H1 (cell line): ENCODE measurements around the gene SPATA21. TPM values are rescaled to one million over a fixed set of nuclear protein-coding genes. Genes with fewer than 3 reads are reported as not detected.

ENCODE experiments used
- CBX5 ChIP-seq: fragments of 300-800, 300-1000 bp; sonication (generic); IDR thresholded peaks from 2 replicates; pipeline ENCODE4 v1.7.1; 2016; ENCODE audit warnings: antibody characterized with exemption, low read length, low read depth
- EZH2 ChIP-seq: fragments of 200-600 bp; sonication (generic); IDR thresholded peaks from 2 replicates; pipeline ENCODE4 v1.7.1; 2012; ENCODE audit warnings: low read depth, mild to moderate bottlenecking, moderate library complexity, low read length, inconsistent platforms; ENCODE audit not compliant: severe bottlenecking
- GABPA ChIP-seq: IDR thresholded peaks from 2 replicates; pipeline ENCODE4 v1.6.1; 2011; ENCODE audit warnings: mild to moderate bottlenecking, low read length, moderate library complexity, borderline replicate concordance; ENCODE audit not compliant: insufficient read depth
- JUN ChIP-seq: IDR thresholded peaks from 2 replicates; pipeline ENCODE4 v1.6.1; 2011; ENCODE audit warnings: low read depth, mild to moderate bottlenecking, improper control_type of control experiment, low read length
- POU5F1 ChIP-seq: IDR thresholded peaks from 2 replicates; pipeline ENCODE4 v1.6.1; 2011; ENCODE audit warnings: low read depth, mild to moderate bottlenecking, low read length, moderate library complexity
- SIX5 ChIP-seq: IDR thresholded peaks from 2 replicates; pipeline ENCODE4 v1.6.1; 2011; ENCODE audit warnings: mild to moderate bottlenecking, low read depth, low read length
- TAF7 ChIP-seq: optimal IDR thresholded peaks from 2 replicates; pipeline ENCODE3; 2011; ENCODE audit warnings: low read depth, mild to moderate bottlenecking, inconsistent platforms, low read length, moderate library complexity, borderline replicate concordance
- TCF12 ChIP-seq: IDR thresholded peaks from 2 replicates; pipeline ENCODE4 v1.6.1; 2011; ENCODE audit warnings: low read depth, mild to moderate bottlenecking, low read length
- polyA plus RNA-seq, 7 experiments: library from polyadenylated mRNA; depleted of rRNA in 3 of 7; stranded (reverse) in 5 of 7; unstranded in 2 of 7; fragments of >200 nt in 5 of 7; fragments of 200-250 nt in 2 of 7; gene quantifications; 1 replicate in 5 of 7; 2 replicates in 1 of 7; 4 replicates in 1 of 7; pipeline versions ENCODE4 v1.2.1 to v1.2.3, GENCODE V29; 2011 to 2013; ENCODE audit warnings: missing spikeins in 2 of 7, mixed read lengths in 2 of 7
- total RNA-seq: library from RNA; stranded (reverse); fragmentation: NEBNext Ultra II Directional; extraction: Animal tissue kit (Norgen Biotek cat#: 25700); gene quantifications from 2 replicates; pipeline ENCODE4 v1.2.1, GENCODE V29; 2021
- TF ChIP-seq, protein P1 (sequence below): fragments of 300-600 bp; sonication (generic); IDR thresholded peaks from 2 replicates; pipeline ENCODE4 v1.7.1; 2012; ENCODE audit warnings: low read length, moderate library complexity, mild to moderate bottlenecking, inconsistent platforms; ENCODE audit not compliant: insufficient replicate concordance

Gene SPATA21
- total and polyA plus RNA-seq, 2 of the 8 experiments (the other 6 are each of a cell fraction or from before 2014, with no cell fraction given) = not detected

DNA sequence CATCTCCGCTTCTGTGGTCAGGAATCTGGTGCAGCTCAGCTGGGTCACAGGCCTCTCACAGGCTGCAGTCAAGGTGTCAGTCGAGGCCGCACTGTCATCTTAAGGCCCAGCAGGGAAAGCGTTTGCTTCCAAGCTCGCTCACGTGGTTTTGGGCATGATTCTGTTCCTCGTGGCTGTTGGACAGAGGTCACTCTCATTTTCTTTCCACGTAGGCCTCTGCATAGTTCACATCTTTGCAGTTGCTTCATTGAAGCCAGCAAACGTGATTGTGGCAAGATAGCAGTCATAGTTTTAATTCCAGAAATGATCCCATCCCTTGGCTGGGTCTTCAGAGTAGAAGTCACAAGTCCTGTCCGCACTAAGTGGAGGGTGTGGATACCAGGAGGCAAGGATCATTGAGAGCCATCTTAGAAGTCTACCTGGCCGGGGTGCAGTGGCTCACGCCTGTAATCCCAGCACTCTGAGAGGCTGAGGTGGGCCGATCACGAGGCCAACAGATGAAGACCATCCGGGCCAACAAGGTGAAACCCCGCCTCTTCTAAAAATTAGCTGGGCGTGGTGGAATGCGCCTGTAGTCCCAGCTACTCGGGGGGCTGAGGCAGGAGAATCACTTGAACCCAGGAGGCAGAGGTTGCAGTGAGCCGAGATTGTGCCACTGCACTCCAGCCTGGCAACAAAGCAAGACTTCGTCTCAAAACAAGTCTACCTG is 27.8 kb upstream of the SPATA21 start (continued):
- TF ChIP-seq EZH2 = no peak
- TF ChIP-seq GABPA = no peak
- no peak for TF ChIP-seq CBX5
- no peak for TF ChIP-seq SIX5
- TF ChIP-seq JUN = no peak
- no peak for TF ChIP-seq POU5F1
- no peak for TF ChIP-seq TCF12
- TF ChIP-seq, protein P1, sequence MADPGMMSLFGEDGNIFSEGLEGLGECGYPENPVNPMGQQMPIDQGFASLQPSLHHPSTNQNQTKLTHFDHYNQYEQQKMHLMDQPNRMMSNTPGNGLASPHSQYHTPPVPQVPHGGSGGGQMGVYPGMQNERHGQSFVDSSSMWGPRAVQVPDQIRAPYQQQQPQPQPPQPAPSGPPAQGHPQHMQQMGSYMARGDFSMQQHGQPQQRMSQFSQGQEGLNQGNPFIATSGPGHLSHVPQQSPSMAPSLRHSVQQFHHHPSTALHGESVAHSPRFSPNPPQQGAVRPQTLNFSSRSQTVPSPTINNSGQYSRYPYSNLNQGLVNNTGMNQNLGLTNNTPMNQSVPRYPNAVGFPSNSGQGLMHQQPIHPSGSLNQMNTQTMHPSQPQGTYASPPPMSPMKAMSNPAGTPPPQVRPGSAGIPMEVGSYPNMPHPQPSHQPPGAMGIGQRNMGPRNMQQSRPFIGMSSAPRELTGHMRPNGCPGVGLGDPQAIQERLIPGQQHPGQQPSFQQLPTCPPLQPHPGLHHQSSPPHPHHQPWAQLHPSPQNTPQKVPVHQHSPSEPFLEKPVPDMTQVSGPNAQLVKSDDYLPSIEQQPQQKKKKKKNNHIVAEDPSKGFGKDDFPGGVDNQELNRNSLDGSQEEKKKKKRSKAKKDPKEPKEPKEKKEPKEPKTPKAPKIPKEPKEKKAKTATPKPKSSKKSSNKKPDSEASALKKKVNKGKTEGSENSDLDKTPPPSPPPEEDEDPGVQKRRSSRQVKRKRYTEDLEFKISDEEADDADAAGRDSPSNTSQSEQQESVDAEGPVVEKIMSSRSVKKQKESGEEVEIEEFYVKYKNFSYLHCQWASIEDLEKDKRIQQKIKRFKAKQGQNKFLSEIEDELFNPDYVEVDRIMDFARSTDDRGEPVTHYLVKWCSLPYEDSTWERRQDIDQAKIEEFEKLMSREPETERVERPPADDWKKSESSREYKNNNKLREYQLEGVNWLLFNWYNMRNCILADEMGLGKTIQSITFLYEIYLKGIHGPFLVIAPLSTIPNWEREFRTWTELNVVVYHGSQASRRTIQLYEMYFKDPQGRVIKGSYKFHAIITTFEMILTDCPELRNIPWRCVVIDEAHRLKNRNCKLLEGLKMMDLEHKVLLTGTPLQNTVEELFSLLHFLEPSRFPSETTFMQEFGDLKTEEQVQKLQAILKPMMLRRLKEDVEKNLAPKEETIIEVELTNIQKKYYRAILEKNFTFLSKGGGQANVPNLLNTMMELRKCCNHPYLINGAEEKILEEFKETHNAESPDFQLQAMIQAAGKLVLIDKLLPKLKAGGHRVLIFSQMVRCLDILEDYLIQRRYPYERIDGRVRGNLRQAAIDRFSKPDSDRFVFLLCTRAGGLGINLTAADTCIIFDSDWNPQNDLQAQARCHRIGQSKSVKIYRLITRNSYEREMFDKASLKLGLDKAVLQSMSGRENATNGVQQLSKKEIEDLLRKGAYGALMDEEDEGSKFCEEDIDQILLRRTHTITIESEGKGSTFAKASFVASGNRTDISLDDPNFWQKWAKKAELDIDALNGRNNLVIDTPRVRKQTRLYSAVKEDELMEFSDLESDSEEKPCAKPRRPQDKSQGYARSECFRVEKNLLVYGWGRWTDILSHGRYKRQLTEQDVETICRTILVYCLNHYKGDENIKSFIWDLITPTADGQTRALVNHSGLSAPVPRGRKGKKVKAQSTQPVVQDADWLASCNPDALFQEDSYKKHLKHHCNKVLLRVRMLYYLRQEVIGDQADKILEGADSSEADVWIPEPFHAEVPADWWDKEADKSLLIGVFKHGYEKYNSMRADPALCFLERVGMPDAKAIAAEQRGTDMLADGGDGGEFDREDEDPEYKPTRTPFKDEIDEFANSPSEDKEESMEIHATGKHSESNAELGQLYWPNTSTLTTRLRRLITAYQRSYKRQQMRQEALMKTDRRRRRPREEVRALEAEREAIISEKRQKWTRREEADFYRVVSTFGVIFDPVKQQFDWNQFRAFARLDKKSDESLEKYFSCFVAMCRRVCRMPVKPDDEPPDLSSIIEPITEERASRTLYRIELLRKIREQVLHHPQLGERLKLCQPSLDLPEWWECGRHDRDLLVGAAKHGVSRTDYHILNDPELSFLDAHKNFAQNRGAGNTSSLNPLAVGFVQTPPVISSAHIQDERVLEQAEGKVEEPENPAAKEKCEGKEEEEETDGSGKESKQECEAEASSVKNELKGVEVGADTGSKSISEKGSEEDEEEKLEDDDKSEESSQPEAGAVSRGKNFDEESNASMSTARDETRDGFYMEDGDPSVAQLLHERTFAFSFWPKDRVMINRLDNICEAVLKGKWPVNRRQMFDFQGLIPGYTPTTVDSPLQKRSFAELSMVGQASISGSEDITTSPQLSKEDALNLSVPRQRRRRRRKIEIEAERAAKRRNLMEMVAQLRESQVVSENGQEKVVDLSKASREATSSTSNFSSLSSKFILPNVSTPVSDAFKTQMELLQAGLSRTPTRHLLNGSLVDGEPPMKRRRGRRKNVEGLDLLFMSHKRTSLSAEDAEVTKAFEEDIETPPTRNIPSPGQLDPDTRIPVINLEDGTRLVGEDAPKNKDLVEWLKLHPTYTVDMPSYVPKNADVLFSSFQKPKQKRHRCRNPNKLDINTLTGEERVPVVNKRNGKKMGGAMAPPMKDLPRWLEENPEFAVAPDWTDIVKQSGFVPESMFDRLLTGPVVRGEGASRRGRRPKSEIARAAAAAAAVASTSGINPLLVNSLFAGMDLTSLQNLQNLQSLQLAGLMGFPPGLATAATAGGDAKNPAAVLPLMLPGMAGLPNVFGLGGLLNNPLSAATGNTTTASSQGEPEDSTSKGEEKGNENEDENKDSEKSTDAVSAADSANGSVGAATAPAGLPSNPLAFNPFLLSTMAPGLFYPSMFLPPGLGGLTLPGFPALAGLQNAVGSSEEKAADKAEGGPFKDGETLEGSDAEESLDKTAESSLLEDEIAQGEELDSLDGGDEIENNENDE = no peak
- no peak for TF ChIP-seq TAF7
